H9 (cell line): ENCODE data around the gene KRTAP12-4. TPM values are rescaled to one million over a fixed set of nuclear protein-coding genes. Genes with fewer than 3 reads are reported as not detected.

Experiments used
- DNase-seq: peaks from one replicate; pipeline ENCODE4 v3.0.0-alpha.2; 2017
- H2AFZ ChIP-seq: one replicate; pipeline ENCODE4 v1.6.1; 2013; ENCODE audit warnings: mild to moderate bottlenecking, low read length, control low read depth, moderate library complexity
- H2AK5ac ChIP-seq: 2 replicates; pipeline ENCODE4 v1.6.1; 2013; ENCODE audit warnings: low read length, control low read depth, mixed read lengths; ENCODE audit not compliant: insufficient read length
- H2BK120ac ChIP-seq: one replicate; pipeline ENCODE4 v1.6.1; 2013; ENCODE audit warnings: low read depth, mild to moderate bottlenecking, low read length, control low read depth, inconsistent platforms; ENCODE audit not compliant: poor library complexity, severe bottlenecking
- H2BK12ac ChIP-seq: 2 replicates; pipeline ENCODE4 v1.6.1; 2013; ENCODE audit warnings: low read length, control low read depth, mixed read lengths, low read depth; ENCODE audit not compliant: insufficient read length
- H2BK15ac ChIP-seq: 2 replicates; pipeline ENCODE4 v1.6.1; 2013; ENCODE audit warnings: low read depth, low read length, control low read depth
- H2BK20ac ChIP-seq: one replicate; pipeline ENCODE4 v1.6.1; 2013; ENCODE audit warnings: low read depth, mild to moderate bottlenecking, low read length, control low read depth, inconsistent platforms; ENCODE audit not compliant: poor library complexity, severe bottlenecking
- H2BK5ac ChIP-seq: 2 replicates; pipeline ENCODE4 v1.6.1; 2013; ENCODE audit warnings: low read length, control low read depth, mixed read lengths; ENCODE audit not compliant: insufficient read length
- H3K14ac ChIP-seq: 2 replicates; pipeline ENCODE4 v1.6.1; 2013; ENCODE audit warnings: low read length, control low read depth; ENCODE audit not compliant: insufficient read depth
- H3K18ac ChIP-seq: 2 replicates; pipeline ENCODE4 v1.6.1; 2013; ENCODE audit warnings: low read depth, mild to moderate bottlenecking, mixed read lengths, low read length, control low read depth; ENCODE audit not compliant: insufficient read length
- H3K23ac ChIP-seq: 2 replicates; pipeline ENCODE4 v1.6.1; 2013; ENCODE audit warnings: low read length, control low read depth, mixed read lengths, low read depth; ENCODE audit not compliant: insufficient read length
- H3K23me2 ChIP-seq: 2 replicates; pipeline ENCODE4 v1.6.1; 2013; ENCODE audit warnings: low read depth, mild to moderate bottlenecking, mixed read lengths, low read length, control low read depth; ENCODE audit not compliant: insufficient read length, poor library complexity, severe bottlenecking
- H3K27ac ChIP-seq: 2 replicates; pipeline ENCODE4 v1.5.1; 2013; ENCODE audit warnings: low read length, control low read depth, mixed read lengths, low read depth; ENCODE audit not compliant: insufficient read length
- H3K27me3 ChIP-seq: 2 replicates; pipeline ENCODE4 v1.6.1; 2013; ENCODE audit warnings: low read length, control low read depth, inconsistent platforms; ENCODE audit not compliant: insufficient read depth
- H3K4ac ChIP-seq: 2 replicates; pipeline ENCODE4 v1.6.1; 2013; ENCODE audit warnings: low read depth, mild to moderate bottlenecking, control low read depth, inconsistent platforms, low read length, moderate library complexity
- H3K4me1 ChIP-seq: 2 replicates; pipeline ENCODE4 v1.6.1; 2013; ENCODE audit warnings: low read length, control low read depth, inconsistent platforms; ENCODE audit not compliant: insufficient read depth
- H3K4me2 ChIP-seq: 2 replicates; pipeline ENCODE4 v1.6.1; 2013; ENCODE audit warnings: low read length, control low read depth, mixed read lengths; ENCODE audit not compliant: insufficient read length, insufficient read depth
- H3K56ac ChIP-seq: 2 replicates; pipeline ENCODE4 v1.6.1; 2013; ENCODE audit warnings: low read depth, mild to moderate bottlenecking, mixed read lengths, low read length, control low read depth; ENCODE audit not compliant: insufficient read length
- H3K79me1 ChIP-seq: 2 replicates; pipeline ENCODE4 v1.6.1; 2013; ENCODE audit warnings: low read depth, mild to moderate bottlenecking, moderate library complexity, low read length, control low read depth, inconsistent platforms; ENCODE audit not compliant: insufficient read depth, poor library complexity, severe bottlenecking
- H3K79me2 ChIP-seq: 2 replicates; pipeline ENCODE4 v1.6.1; 2013; ENCODE audit warnings: low read length, control low read depth, inconsistent platforms; ENCODE audit not compliant: insufficient read depth
- H3K9ac ChIP-seq: 2 replicates; pipeline ENCODE4 v1.6.1; 2013; ENCODE audit warnings: low read length, control low read depth, mixed read lengths; ENCODE audit not compliant: insufficient read length; ENCODE audit errors: extremely low read depth
- H3K9me3 ChIP-seq: one replicate; pipeline ENCODE4 v1.6.1; 2013; ENCODE audit warnings: low read depth, low read length, inconsistent platforms; ENCODE audit not compliant: control insufficient read depth
- H3T11ph ChIP-seq: one replicate; pipeline ENCODE4 v1.6.1; 2013; ENCODE audit warnings: mild to moderate bottlenecking, low read length, control low read depth, inconsistent platforms
- H4K20me1 ChIP-seq: one replicate; pipeline ENCODE4 v1.6.1; 2013; ENCODE audit not compliant: control insufficient read depth, insufficient read length, insufficient read depth
- H4K5ac ChIP-seq: 2 replicates; pipeline ENCODE4 v1.6.1; 2013; ENCODE audit warnings: low read depth, mild to moderate bottlenecking, mixed read lengths, low read length, control low read depth; ENCODE audit not compliant: insufficient read length
- H4K8ac ChIP-seq: replicated peaks from 2 replicates; pipeline ENCODE4 v1.6.1; 2013; ENCODE audit warnings: low read length, control low read depth, mixed read lengths, low read depth; ENCODE audit not compliant: insufficient read length
- H4K91ac ChIP-seq: 2 replicates; pipeline ENCODE4 v1.6.1; 2013; ENCODE audit warnings: low read depth, mild to moderate bottlenecking, moderate library complexity, mixed read lengths, low read length, control low read depth; ENCODE audit not compliant: insufficient read length
- H3K27ac Mint-ChIP-seq, 3 experiments: 2 replicates in 2 of 3; 3 replicates in 1 of 3; pipeline ENCODE4 v1.8.0; 2020 to 2021; ENCODE audit warnings: mixed read lengths in 3 of 3, mild to moderate bottlenecking in 1 of 3, moderate library complexity in 1 of 3
- H3K27me3 Mint-ChIP-seq: 2 replicates; pipeline ENCODE4 v1.8.0; 2021; ENCODE audit warnings: low read depth, mild to moderate bottlenecking, moderate library complexity, mixed read lengths
- H3K36me3 Mint-ChIP-seq, 3 experiments: 2 replicates in 2 of 3; 3 replicates in 1 of 3; pipeline ENCODE4 v1.8.0; 2020 to 2021; ENCODE audit warnings: low read depth in 3 of 3, mixed read lengths in 3 of 3; ENCODE audit not compliant: insufficient read depth in 1 of 3
- H3K4me1 Mint-ChIP-seq, 2 experiments: 2 replicates each; pipeline ENCODE4 v1.8.0; 2020; ENCODE audit warnings: mixed read lengths in 2 of 2
- H3K4me3 Mint-ChIP-seq, 2 experiments: 2 replicates in 1 of 2; 3 replicates in 1 of 2; pipeline ENCODE4 v1.8.0; 2020 to 2021; ENCODE audit warnings: mild to moderate bottlenecking in 2 of 2, mixed read lengths in 2 of 2, moderate library complexity in 1 of 2
- H3K9me3 Mint-ChIP-seq, 2 experiments: 2 replicates in 1 of 2; 3 replicates in 1 of 2; pipeline ENCODE4 v1.8.0; 2020; ENCODE audit warnings: mild to moderate bottlenecking in 2 of 2, mixed read lengths in 2 of 2, moderate library complexity in 1 of 2
- CTCF ChIP-seq: fragments of 200-600 bp; sonication (generic); conservative IDR thresholded peaks from 3 replicates; pipeline ENCODE4 v1.8.0; 2021; ENCODE audit warnings: antibody characterized with exemption, mild to moderate bottlenecking
- WGBS: extraction: QIAGEN DNeasy Blood & Tissue Kit; methylation state at CpG from one replicate; pipeline ENCODE4 v1.1.7; 2013; ENCODE audit warnings: missing lambda C conversion rate, low lambda C conversion rate, mixed read lengths; ENCODE audit not compliant: insufficient read length; ENCODE audit errors: extremely low coverage; 5-methylcytosine and 5-hydroxymethylcytosine counted together
- total RNA-seq: library from RNA; stranded (reverse); gene quantifications from 2 replicates; pipeline ENCODE4 v1.2.1, GENCODE V29; 2021

Gene KRTAP12-4
- total RNA-seq, 1 experiment from 2014 or later, result not detected

GRCh38 chr21:44606495-44606894 lies 48.0 kb downstream of the KRTAP12-4 start:
- H2BK5ac ChIP-seq, result no peak overlapping the region
- H3K4me2 ChIP-seq, result no peak overlapping the region
- no peak overlapping the region for H3T11ph ChIP-seq
- no peak overlapping the region for H4K8ac ChIP-seq
- H3K79me1 ChIP-seq, result no peaks in the 10 kb centered on the region
- no peak overlapping the region for H3K18ac ChIP-seq
- H4K91ac ChIP-seq, result no peak overlapping the region
- H2AK5ac ChIP-seq, result no peak overlapping the region
- H4K5ac ChIP-seq, result no peak overlapping the region
- H3K4me1 ChIP-seq, result no peaks in the 10 kb centered on the region
- no peak overlapping the region for H2BK20ac ChIP-seq
- H3K9me3 ChIP-seq, result peaks cover 5% of the 10 kb centered on the region
- WGBS, result no CpG with 5 or more reads among the region's 4 CpGs
- H3K23me2 ChIP-seq, result no peaks in the 10 kb centered on the region
- no peak overlapping the region for H3K9ac ChIP-seq
- H3K79me2 ChIP-seq, result no peaks in the 10 kb centered on the region
- Mint-ChIP-seq H3K4me3 (no peak overlapping the region), H3K36me3 (peaks cover 8 to 25% (median 21%) of the 10 kb centered on the region in 3 experiments), H3K4me1 (peaks cover 3% of the 10 kb centered on the region in 2 experiments), H3K9me3 (peaks cover 26 to 27% of the 10 kb centered on the region in 2 experiments), H3K27me3 (peaks cover 18% of the 10 kb centered on the region), H3K27ac (no peak overlapping the region)
- no peak overlapping the region for H2AFZ ChIP-seq
- no peak overlapping the region for H2BK12ac ChIP-seq
- no peaks in the 10 kb centered on the region for H3K27me3 ChIP-seq
- no peak overlapping the region for H3K4ac ChIP-seq
- H2BK15ac ChIP-seq, result no peak overlapping the region
- H3K23ac ChIP-seq, result no peak overlapping the region
- no peak overlapping the region for H2BK120ac ChIP-seq
- no peaks in the 10 kb centered on the region for H4K20me1 ChIP-seq
- H3K56ac ChIP-seq, result no peak overlapping the region
- TF ChIP-seq CTCF, result no peak
- no peak overlapping the region for H3K27ac ChIP-seq
- no peak overlapping the region for H3K14ac ChIP-seq
- DNase-seq, result no peak

Other genes with a start within 250 kb of the KRTAP12-4 start
- 2.6 and 3.1 TPM in 2 replicates for gene LRRC3, start 199.1 kb downstream of the KRTAP12-4 start, total RNA-seq
- gene KRTAP10-1, start 114.5 kb downstream of the KRTAP12-4 start, total RNA-seq, result not detected in 2 replicates
- gene KRTAP10-2, start 103.2 kb downstream of the KRTAP12-4 start, total RNA-seq, result not detected in 2 replicates
- not detected in 2 replicates for gene KRTAP10-3, start 95.9 kb downstream of the KRTAP12-4 start, total RNA-seq
- gene KRTAP10-4, start 80.9 kb downstream of the KRTAP12-4 start, total RNA-seq, result not detected in 2 replicates
- not detected in 2 replicates for gene KRTAP10-5, start 74.1 kb downstream of the KRTAP12-4 start, total RNA-seq
- not detected in 2 replicates for gene KRTAP10-6, start 62.2 kb downstream of the KRTAP12-4 start, total RNA-seq
- not detected in 2 replicates for gene KRTAP10-7, start 54.1 kb downstream of the KRTAP12-4 start, total RNA-seq
- gene KRTAP10-8, start 42.6 kb downstream of the KRTAP12-4 start, total RNA-seq, result not detected in 2 replicates
- gene KRTAP10-9, start 27.6 kb downstream of the KRTAP12-4 start, total RNA-seq, result not detected in 2 replicates
- gene KRTAP10-10, start 17.3 kb downstream of the KRTAP12-4 start, total RNA-seq, result not detected in 2 replicates
- gene KRTAP10-11, start 8.2 kb downstream of the KRTAP12-4 start, total RNA-seq, result not detected in 2 replicates
- not detected in 2 replicates for gene KRTAP12-3, start 3.3 kb upstream of the KRTAP12-4 start, total RNA-seq
- gene KRTAP12-2, start 12.3 kb upstream of the KRTAP12-4 start, total RNA-seq, result not detected in 2 replicates
- not detected in 2 replicates for gene KRTAP12-1, start 27.5 kb upstream of the KRTAP12-4 start, total RNA-seq
- not detected in 2 replicates for gene KRTAP10-12, start 42.5 kb upstream of the KRTAP12-4 start, total RNA-seq
- gene TSPEAR, start 56.9 kb upstream of the KRTAP12-4 start, total RNA-seq, result 1.2 and 1.3 TPM in 2 replicates
- 106 and 121 TPM in 2 replicates for gene UBE2G2, start 147.2 kb upstream of the KRTAP12-4 start, total RNA-seq
- 82.9 and 85.7 TPM in 2 replicates for gene SUMO3, start 163.4 kb upstream of the KRTAP12-4 start, total RNA-seq
- 107 and 112 TPM in 2 replicates for gene PTTG1IP, start 219.0 kb upstream of the KRTAP12-4 start, total RNA-seq